ENCODE results near the gene LEMD3. TPM values are rescaled to one million over a fixed set of nuclear protein-coding genes. Genes with fewer than 3 reads are reported as not detected.

Gene LEMD3
- polyA plus RNA-seq, 3 donors, result 38.5 to 40.7 (median 38.6) TPM

- no peak for DNase-seq (ENCODE audit: low read depth in 3 of 3, low spot score in 2 of 3)
Observed at GRCh38 chr12:65168681-65169319, 583 bp upstream of the LEMD3 start.

- peak in 1 of 3 donors; percentile 23 for DNase-seq (ENCODE audit: low read depth in 3 of 3, low spot score in 2 of 3)
Observed at GRCh38 chr12:65170209-65170881, 962 bp downstream of the LEMD3 start.

- no peak for DNase-seq (ENCODE audit: low read depth in 3 of 3, low spot score in 2 of 3)
Observed at GRCh38 chr12:65171073-65171472, 1.7 kb downstream of the LEMD3 start.

GRCh38 chr12:65171870-65172269 is 2.5 kb downstream of the LEMD3 start:
- DNase-seq (ENCODE audit: low read depth in 3 of 3, low spot score in 2 of 3), result no peak

GRCh38 chr12:65175385-65175784 is 6.0 kb downstream of the LEMD3 start:
- DNase-seq (ENCODE audit: low read depth in 3 of 3, low spot score in 2 of 3), result no peak

GRCh38 chr12:65182012-65182739 is 12.8 kb downstream of the LEMD3 start:
- DNase-seq (ENCODE audit: low read depth in 3 of 3, low spot score in 2 of 3), result no peak

GRCh38 chr12:65184176-65184857 is 14.9 kb downstream of the LEMD3 start:
- no peak for DNase-seq (ENCODE audit: low read depth in 3 of 3, low spot score in 2 of 3)

GRCh38 chr12:65184858-65185229 is 15.5 kb downstream of the LEMD3 start:
- DNase-seq (ENCODE audit: low read depth in 3 of 3, low spot score in 2 of 3), result no peak

- DNase-seq (ENCODE audit: low read depth in 3 of 3, low spot score in 2 of 3), result no peak
Observed at GRCh38 chr12:65187665-65188064, 18.3 kb downstream of the LEMD3 start.

GRCh38 chr12:65188179-65188701 is 18.9 kb downstream of the LEMD3 start:
- no peak for DNase-seq (ENCODE audit: low read depth in 3 of 3, low spot score in 2 of 3)

GRCh38 chr12:65189028-65189718 is 19.8 kb downstream of the LEMD3 start:
- DNase-seq (ENCODE audit: low read depth in 3 of 3, low spot score in 2 of 3), result no peak

GRCh38 chr12:65192963-65193516 is 23.7 kb downstream of the LEMD3 start:
- no peak for DNase-seq (ENCODE audit: low read depth in 3 of 3, low spot score in 2 of 3)

- no peak for DNase-seq (ENCODE audit: low read depth in 3 of 3, low spot score in 2 of 3)
Observed at GRCh38 chr12:65194949-65195348, 25.6 kb downstream of the LEMD3 start.

- DNase-seq (ENCODE audit: low read depth in 3 of 3, low spot score in 2 of 3), result no peak
Observed at GRCh38 chr12:65195387-65196055, 26.1 kb downstream of the LEMD3 start.

GRCh38 chr12:65196762-65197567 is 27.6 kb downstream of the LEMD3 start:
- DNase-seq (ENCODE audit: low read depth in 3 of 3, low spot score in 2 of 3), result no peak

- no peak for DNase-seq (ENCODE audit: low read depth in 3 of 3, low spot score in 2 of 3)
Observed at GRCh38 chr12:65199604-65200003, 30.2 kb downstream of the LEMD3 start.

GRCh38 chr12:65200007-65200665 is 30.8 kb downstream of the LEMD3 start:
- no peak for DNase-seq (ENCODE audit: low read depth in 3 of 3, low spot score in 2 of 3)

- no peak for DNase-seq (ENCODE audit: low read depth in 3 of 3, low spot score in 2 of 3)
Observed at GRCh38 chr12:65203376-65203775, 34.0 kb downstream of the LEMD3 start.
